HG03103 (cell line): ENCODE results near the gene SYNE2.
"Not testable (repeated sequence)": the region's sequence is repeated elsewhere in the genome, so short reads cannot be mapped to it uniquely, and the experiment has no call there.

Experiments
- ATAC-seq: cut with Tn5 transposase; IDR thresholded peaks from one replicate; pipeline ENCODE4 v1.9.1; 2021; ENCODE audit warnings: low read depth; ENCODE audit not compliant: unreplicated experiment

SYNE2 gene

DNA sequence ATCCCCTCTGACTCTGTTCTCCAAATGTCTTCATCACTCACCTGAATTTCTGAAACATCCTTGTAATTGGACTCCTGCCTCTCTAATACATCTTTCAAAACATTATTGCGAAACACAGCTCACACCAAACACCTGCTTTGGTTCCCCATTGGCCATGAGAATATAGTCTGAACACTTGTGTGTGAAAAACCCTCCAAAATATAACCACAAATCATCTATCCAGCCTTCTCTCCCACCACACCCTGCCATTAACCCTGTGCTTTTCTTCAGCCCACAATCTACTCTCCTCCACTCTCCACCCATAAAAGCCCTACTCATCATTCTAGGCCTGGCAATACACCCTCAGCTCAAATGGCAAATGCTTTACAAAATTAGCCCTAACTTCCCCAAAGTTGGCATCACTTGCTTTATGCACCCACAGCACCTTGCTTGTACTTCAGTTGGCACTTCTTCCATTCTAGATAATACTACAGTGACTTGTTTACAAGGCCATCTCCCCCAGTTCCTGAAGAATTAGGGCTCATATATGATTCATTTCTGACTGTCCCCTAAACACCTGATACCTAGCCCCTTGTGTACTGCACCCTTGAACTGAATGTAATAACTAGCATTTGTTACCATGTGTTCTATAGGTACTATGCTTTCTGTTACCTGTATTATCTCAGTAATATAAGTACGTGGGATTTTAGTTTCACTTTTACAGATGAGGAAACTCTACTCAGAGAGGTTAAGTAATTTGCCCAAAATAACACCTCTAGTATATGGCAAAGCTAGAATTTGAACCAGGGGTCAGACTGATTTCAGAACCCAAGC is 17.3 kb downstream of the SYNE2 start:
- peak; percentile 46 for ATAC-seq

GRCh38 chr14:63870753-63871037 is 17.9 kb downstream of the SYNE2 start:
- ATAC-seq = not testable (repeated sequence)

DNA sequence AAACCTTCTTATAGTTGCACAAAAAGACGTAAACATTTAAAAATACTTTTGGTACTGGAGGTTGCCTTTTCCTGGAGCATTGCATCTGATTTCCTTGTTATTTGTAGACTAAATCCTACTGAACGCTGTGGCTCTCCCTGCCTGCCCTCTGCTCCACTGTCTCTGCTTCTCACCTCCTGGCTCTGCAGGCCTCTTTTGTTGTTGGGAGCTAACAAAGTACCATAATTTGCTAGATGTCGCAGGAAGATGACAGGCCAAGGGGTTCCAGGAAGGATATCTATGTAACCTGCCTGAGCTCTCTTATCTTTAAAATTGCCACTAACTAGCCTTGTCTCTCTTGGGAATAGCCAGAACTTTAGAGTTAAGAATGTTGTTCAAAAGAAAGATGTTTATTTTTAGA is 21.4 kb downstream of the SYNE2 start:
- no peak for ATAC-seq

- ATAC-seq = no peak
These were observed 22.5 kb downstream of the SYNE2 start for GRCh38 chr14:63875311-63875710.

- ATAC-seq = no peak
These were observed 24.7 kb downstream of the SYNE2 start for GRCh38 chr14:63877550-63877939.

GRCh38 chr14:63878052-63878451 is 25.2 kb downstream of the SYNE2 start:
- ATAC-seq = no peak

DNA sequence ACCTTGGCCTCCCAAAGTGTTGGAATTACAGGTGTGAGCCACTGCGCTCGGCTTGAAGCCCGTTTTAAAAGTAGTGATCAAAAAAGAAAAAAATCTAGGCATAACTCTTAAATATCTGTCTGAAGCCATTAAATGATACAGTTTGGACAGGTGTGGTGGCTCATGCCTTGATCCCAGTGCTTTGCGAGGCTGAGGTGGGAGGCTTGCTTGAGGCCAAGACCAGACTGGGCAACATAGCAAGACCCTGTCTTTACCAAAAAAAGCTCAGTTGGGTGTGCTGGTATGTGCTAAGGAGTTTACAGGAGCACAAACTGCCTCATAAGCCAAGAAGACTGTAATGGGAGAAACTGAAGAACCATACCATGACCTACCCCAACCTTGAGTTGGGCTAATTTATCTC is 26.0 kb downstream of the SYNE2 start:
- ATAC-seq = no peak

DNA sequence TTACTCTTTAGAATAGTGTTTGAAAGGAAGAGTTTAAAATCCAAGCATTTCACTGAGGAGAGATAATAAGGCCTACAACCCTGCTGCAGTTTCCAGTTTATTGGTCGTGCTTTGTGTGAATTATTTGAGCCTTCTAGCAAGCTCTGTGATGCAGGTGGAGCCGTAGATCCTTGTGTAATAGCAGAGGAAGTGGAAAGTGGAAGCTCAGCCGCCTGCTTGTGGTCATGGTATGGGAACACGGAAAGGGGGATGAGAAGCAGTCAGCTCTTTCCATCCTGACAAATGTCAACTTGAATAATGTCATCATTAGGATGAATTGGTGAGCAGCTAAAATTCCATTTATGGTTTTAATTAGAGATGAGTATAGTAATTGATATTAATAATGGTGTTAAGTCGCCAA is 29.1 kb downstream of the SYNE2 start:
- no peak for ATAC-seq

- ATAC-seq = no peak
These were observed 35.1 kb downstream of the SYNE2 start for GRCh38 chr14:63887899-63888298.

- ATAC-seq = no peak
These were observed 37.7 kb downstream of the SYNE2 start for GRCh38 chr14:63890553-63890952.

- no peak for ATAC-seq
These were observed 38.6 kb downstream of the SYNE2 start for GRCh38 chr14:63891148-63891975.

- no peak for ATAC-seq
These were observed 39.5 kb downstream of the SYNE2 start for GRCh38 chr14:63892265-63892664.

- ATAC-seq = no peak
These were observed 41.1 kb downstream of the SYNE2 start for GRCh38 chr14:63893701-63894458.

DNA sequence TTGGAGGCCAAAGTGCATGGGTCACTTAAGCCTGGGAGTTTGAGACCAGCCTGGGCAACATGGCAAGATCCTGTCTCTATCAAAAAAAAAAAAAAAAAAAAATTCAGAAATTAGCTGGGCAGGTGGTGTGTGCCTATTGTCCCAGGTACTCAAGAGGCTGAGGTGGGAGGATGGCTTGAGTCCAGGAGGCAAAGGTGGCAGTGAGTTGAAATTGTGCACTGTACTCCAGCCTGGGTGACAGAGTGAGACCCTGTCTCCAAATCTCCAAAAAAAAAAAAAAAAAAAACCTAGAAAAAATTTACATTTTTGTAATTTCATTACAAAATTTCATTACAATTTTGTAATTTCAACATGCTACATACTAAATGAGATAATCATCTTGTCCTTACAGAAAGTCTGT is 42.7 kb downstream of the SYNE2 start:
- no peak for ATAC-seq

- no peak for ATAC-seq
These were observed 43.5 kb downstream of the SYNE2 start for GRCh38 chr14:63896278-63896720.

- no peak for ATAC-seq
These were observed 44.9 kb downstream of the SYNE2 start for GRCh38 chr14:63897721-63898163.

- ATAC-seq = no peak
These were observed 47.1 kb downstream of the SYNE2 start for GRCh38 chr14:63899953-63900352.

GRCh38 chr14:63901434-63902085 is 48.8 kb downstream of the SYNE2 start:
- ATAC-seq = no peak

DNA sequence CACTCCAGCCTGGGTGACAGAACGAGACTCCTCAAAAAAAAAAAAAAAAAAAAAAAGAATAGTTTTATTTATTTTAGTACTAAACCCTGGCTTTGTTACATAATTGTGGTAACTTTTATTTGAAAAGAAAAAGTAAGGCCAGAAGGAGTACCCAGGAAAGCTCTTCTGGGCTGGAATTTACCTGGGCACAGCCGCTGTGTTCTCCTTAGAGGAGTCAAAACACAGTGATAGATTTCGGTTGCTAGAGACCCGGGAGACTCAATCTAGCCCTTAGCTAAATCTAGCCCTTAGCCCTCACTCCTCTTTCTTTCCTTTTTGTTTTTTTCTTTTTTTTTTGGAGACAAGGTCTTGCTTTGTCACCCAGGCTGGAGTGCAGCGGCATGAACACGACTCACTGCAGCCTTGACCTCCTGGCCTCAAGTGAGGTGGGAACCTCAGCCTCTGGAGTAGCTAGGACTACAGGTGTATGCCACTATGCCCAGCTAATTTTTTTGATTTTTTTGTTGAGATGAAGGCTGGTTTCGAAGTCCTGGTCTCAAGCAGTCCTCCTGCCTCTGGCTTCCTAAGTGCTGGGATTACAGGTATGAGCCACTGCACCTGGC is 49.7 kb downstream of the SYNE2 start:
- no peak for ATAC-seq

GRCh38 chr14:63904724-63905123 is 51.9 kb downstream of the SYNE2 start:
- ATAC-seq = no peak
